NCI-H2196 (cell line): Measurements from ENCODE around the gene CENATAC.
A peak's percentile ranks its signal among the peaks of the same experiment; 100 is the strongest.
"Not testable (repeated sequence)": the region's sequence is repeated elsewhere in the genome, so short reads cannot be mapped to it uniquely, and the experiment has no call there.

ENCODE experiments used
- DNase-seq: peaks from one replicate; lab custom pipeline; 2025; ENCODE audit not compliant: unreplicated experiment; lab: John Stamatoyannopoulos, UW

The CENATAC gene

DNA sequence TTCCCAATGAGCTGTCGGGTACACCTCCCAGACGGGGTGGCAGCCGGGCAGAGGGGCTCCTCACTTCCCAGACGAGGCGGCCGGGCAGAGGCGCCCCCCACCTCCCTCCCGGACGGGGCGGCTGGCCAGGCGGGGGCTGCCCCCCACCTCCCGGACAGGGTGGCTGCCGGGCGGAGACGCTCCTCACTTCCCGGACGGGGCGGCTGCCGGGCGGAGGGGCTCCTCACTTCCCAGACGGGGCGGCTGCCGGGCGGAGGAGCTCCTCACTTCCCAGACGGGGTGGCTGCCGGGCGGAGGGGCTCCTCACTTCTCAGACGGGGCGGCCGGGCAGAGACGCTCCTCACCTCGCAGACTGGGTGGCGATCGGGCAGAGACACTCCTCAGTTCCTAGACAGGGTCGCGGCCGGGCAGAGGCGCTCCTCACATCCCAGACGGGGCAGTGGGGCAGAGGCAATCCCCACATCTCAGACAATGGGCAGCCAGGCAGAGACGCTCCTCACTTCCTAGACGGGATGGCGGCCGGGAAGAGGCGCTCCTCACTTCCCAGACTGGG is 6.4 kb upstream of the CENATAC start:
- DNase-seq, result not testable (repeated sequence)

GRCh38 chr11:118996926-118997626 is 862 bp upstream of the CENATAC start:
- no peak for DNase-seq

GRCh38 chr11:118998388-118998717 is 415 bp downstream of the CENATAC start:
- DNase-seq, result no peak

DNA sequence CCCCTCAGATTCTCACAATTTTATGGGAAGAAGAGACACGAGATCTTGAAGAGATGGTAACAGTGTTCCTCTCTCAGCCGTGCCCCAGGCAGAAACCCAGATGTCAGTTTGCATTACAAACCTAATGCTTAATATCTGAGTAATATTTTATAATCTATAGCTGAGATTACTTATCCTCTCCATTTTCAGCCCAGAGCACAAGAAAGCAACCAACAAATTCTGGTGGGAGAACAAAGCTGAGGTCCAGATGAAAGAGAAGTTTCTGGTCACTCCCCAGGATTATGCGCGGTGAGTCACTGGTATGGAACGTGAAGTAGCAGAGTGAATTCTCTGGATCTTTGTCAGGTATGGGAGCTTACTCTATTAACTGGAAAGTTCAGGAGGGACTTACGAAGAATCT is 884 bp downstream of the CENATAC start:
- no peak for DNase-seq

DNA sequence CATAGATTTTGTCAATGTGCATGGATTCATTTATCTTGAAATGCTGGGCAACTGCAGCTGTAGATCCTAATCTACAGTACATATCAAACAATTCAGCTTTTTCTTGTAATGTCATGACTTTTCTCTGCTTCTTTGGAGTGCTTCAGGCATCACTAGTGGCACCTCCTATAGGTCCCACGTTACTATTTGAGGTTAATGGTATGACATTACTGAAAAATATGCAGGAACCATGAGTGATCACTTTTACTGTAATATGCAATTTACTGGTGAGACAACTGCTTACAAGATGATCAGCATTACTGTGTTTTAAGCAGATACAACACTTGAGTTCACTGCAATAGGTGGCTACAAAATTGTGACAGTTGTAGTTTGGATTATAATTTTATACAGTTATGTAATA is 3.0 kb downstream of the CENATAC start:
- no peak for DNase-seq

- no peak for DNase-seq
These were observed 8.7 kb downstream of the CENATAC start for GRCh38 chr11:119006656-119007055.

- no peak for DNase-seq
These were observed 13.6 kb downstream of the CENATAC start for GRCh38 chr11:119011476-119012053.

DNA sequence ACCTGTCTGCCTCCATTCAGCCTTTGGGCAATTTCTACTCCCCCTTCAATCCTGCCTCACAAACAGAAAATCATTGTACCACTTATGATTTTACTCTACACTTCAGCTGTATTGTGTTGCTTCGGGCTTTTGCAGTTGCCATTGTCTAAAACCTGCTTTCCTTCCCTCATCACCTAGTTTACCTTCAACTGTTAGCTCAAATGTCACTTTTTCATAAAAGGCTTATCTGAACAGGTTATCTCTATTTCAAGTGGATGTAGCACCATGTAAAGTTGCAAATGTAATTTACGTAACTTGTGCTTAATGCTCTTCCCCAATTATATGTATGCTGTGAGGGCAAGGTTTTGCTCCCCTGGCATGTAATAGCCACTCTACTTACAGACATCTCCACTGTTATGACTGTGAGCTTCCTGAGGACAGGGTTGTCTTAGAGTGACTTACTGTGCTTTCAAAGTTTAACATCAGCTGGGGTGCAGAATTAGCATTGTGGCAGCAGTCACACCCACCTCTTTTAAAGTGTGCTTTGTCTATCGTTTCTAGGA is 14.8 kb downstream of the CENATAC start:
- no peak for DNase-seq

DNA sequence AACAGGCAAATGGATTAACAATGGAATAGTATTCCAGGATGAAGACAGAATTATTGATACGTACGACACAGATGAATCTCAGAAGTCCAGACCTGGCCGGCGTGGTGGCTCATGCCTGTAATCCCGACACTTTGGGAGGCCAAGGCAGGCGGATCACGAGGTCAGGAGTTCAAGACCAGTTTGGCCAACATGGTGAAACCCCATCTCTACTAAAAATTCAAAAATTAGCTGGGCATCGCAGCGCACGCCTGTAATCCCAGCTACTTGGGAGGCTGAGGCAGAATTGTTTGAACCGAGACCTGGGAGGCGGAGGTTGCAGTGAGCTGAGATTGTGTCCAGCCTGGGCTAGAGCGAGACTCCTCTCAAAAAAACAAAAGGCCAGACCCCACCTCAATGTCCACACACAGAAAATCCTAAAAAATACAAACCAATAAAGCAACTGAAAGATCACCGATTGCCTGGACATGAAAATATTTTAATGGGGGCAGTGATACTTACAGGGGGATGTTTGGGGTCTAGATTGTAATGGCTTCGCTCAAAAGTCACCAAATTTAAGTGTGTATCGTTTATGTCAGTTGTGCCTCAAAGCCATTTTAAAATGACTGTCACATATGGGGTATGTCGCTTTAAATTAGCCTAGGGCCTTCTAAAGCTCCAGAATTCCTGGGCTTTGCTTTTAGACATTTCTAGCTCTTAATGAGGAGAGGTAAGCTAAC is 16.4 kb downstream of the CENATAC start:
- no peak for DNase-seq

DNA sequence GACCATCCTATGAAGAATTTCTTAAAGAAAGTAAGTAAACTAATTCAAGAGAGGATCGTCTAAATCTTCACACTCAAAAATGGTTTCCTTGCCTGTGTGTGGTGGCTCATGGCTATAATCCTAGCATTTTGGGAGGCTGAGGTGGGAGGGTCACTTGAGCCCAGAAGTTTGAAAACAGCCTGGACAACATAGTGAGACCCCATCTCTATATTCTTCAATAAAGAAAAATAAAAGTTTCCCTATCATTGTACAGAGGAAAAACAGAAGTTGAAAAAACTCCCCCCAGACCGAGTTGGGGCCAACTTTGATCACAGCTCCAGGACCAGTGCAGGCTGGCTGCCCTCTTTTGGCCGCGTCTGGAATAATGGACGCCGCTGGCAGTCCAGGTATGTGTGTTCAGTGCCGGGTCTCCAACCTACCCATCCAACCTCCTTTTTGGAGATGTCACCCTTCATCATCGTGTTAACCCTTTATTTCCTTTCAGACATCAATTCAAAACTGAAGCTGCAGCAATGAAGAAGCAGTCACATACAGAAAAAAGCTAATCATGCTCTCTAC is 17.2 kb downstream of the CENATAC start:
- DNase-seq, result no peak

- no peak for DNase-seq
These were observed 18.5 kb downstream of the CENATAC start for GRCh38 chr11:119016216-119017009.

GRCh38 chr11:119017377-119017776 is 19.4 kb downstream of the CENATAC start:
- DNase-seq, result not testable (repeated sequence)

GRCh38 chr11:119018074-119018938 is 20.4 kb downstream of the CENATAC start, which contains the start of the genes RPS25 and TRAPPC4:
Gene RPS25, minus strand, starts transcription at chr11:119018343. Its CDS starts 59 bp downstream, at chr11:119018284.
Gene TRAPPC4, plus strand, starts transcription at chr11:119018766. Its CDS starts 30 bp downstream, at chr11:119018796.
- peak; percentile 96 for DNase-seq

- DNase-seq, result no peak
These were observed 22.1 kb downstream of the CENATAC start for GRCh38 chr11:119019996-119020395.

DNA sequence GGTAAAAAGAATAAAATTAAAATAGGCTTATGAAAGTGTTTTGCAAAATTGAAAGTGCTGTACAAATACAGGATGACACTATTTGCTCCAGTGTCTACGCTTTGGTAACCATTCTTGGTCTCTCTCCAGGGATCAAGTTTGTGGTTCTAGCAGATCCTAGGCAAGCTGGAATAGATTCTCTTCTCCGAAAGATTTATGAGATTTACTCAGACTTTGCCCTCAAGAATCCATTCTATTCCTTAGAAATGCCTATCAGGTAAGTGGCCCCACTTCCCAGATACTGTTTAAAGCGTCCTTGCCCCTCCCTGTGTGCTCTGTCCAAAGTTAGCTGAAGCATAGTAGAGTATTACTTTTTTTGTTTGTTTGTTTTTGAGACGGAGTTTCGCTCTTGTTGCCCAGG is 23.7 kb downstream of the CENATAC start:
- no peak for DNase-seq

GRCh38 chr11:119023741-119024140 is 25.8 kb downstream of the CENATAC start:
- no peak for DNase-seq

DNA sequence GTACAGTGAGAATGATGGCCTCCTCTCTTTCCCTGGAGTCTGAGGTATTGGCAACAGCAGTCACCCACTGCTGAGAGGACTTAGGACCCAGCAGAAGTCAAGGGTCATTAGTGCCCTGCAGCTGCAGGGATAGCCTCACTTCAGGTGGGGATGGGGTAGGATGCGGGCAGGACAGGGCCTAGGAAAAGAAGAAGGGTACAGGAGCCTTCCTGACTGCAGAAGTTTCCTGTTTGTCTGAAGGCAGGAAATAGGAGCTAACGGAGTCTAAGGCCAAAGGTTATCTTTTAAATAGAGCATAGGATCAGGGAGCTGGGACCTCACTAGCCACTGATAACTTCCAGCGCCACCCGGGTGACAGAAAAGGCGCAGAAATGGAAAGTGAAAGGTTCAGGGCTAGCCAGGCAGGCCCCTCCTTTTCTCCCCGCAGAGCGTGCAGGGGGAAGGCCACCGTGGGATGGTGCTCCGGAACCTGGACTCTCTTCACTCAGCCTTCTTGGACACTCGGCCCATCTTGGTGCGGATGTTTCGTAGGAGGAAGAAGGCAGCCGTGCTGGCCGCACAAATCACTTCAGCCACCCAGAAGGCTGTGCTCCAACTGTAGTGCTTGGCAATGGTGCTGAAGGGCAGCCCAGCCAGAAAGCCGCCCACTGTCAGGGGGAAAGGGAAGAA is 26.6 kb downstream of the CENATAC start:
- DNase-seq, result no peak

GRCh38 chr11:119025099-119025473 is 27.1 kb downstream of the CENATAC start:
- DNase-seq, result no peak

DNA sequence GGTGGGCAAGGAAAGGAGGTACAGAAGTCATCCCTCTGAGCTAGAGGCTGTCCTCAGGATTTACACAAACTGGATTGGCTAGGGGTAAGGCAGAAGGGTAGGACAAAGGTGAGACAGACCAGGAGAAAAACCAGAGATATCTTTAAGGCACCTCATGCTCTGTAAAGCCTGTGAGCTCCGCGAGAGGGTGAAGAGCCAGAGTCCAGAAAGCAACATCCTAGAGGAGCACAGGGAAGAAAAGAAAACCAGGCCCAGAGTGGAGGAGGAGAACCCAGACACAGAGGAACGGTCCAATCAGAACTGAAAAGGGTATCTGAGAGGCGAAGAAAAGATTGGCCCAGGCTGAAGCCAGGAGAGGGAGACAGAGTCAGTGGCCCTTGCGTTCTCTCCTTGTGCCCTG is 27.6 kb downstream of the CENATAC start:
- no peak for DNase-seq
